Measurements from ENCODE around the gene FOXJ3.

- TF ChIP-seq CTCF (conservative IDR thresholded peaks at IDR 0.05 in 1 of 2, IDR thresholded peaks at IDR 0.05 in 1 of 2; ENCODE audit: extremely low read depth in 1 of 2, insufficient read depth in 1 of 2, low read depth in 1 of 2, low read length in 2 of 2) (no peak), EZH2 (IDR thresholded peaks at IDR 0.05; ENCODE audit: borderline replicate concordance, low read length) (no peak)
These were observed 206.5 kb downstream of the FOXJ3 start for GRCh38 chr1:42128499-42128898.
